Fibroblast of peridontal ligament (primary cell): ENCODE measurements around the gene AQP2.
"Not testable (repeated sequence)": the region's sequence is repeated elsewhere in the genome, so short reads cannot be mapped to it uniquely, and the experiment has no call there.

Experiments
- DNase-seq: peaks from one replicate; pipeline ENCODE4 v3.0.0-alpha.2; 2010; ENCODE audit errors: extremely low read depth

The AQP2 gene

GRCh38 chr12:49987625-49988303, 37.2 kb downstream of the AQP2 start:
- no peak for DNase-seq

- DNase-seq = not testable (repeated sequence)
Measured at GRCh38 chr12:49989400-49989799, 38.9 kb downstream of the AQP2 start.

- DNase-seq = peak; percentile 77
Measured at GRCh38 chr12:49990273-49990672, 39.7 kb downstream of the AQP2 start.

- DNase-seq = no peak
Measured at GRCh38 chr12:49998453-49998852, 47.9 kb downstream of the AQP2 start.

GRCh38 chr12:50003595-50003994, 53.1 kb downstream of the AQP2 start:
- DNase-seq = peak; percentile 84

- peak; percentile 52 for DNase-seq
Measured at GRCh38 chr12:50004696-50005095, 54.2 kb downstream of the AQP2 start.

- no peak for DNase-seq
Measured at GRCh38 chr12:50005175-50005574, 54.6 kb downstream of the AQP2 start.

- no peak for DNase-seq
Measured at GRCh38 chr12:50006280-50006679, 55.7 kb downstream of the AQP2 start.

GRCh38 chr12:50006754-50007442, 56.4 kb downstream of the AQP2 start:
- no peak for DNase-seq
